NT2/D1 (cell line): ENCODE data around the gene SDHD.
A peak's percentile ranks its signal among the peaks of the same experiment; 100 is the strongest.
"Not testable (repeated sequence)": the region's sequence is repeated elsewhere in the genome, so short reads cannot be mapped to it uniquely, and the experiment has no call there.

Source experiments
- DNase-seq: peaks from one replicate; pipeline ENCODE4 v3.0.0-alpha.2; 2011; ENCODE audit warnings: low read depth, low spot score
- H3K27me3 ChIP-seq: 2 replicates; pipeline ENCODE4 v1.6.0; 2011; ENCODE audit warnings: mild to moderate bottlenecking; ENCODE audit not compliant: insufficient read length, insufficient read depth
- H3K36me3 ChIP-seq: 2 replicates; pipeline ENCODE4 v1.6.1; 2011; ENCODE audit warnings: mild to moderate bottlenecking, low read length, mixed read lengths; ENCODE audit not compliant: insufficient read depth, insufficient read length
- H3K4me1 ChIP-seq: 2 replicates; pipeline ENCODE4 v1.5.1; 2011; ENCODE audit not compliant: insufficient read depth, insufficient read length
- H3K4me3 ChIP-seq: 2 replicates; pipeline ENCODE4 v1.5.1; 2011; ENCODE audit warnings: low read depth; ENCODE audit not compliant: insufficient read length
- H3K9ac ChIP-seq: 2 replicates; pipeline ENCODE4 v1.6.0; 2011; ENCODE audit warnings: low read depth; ENCODE audit not compliant: insufficient read length
- H3K9me3 ChIP-seq: 2 replicates; pipeline ENCODE4 v1.5.1; 2011; ENCODE audit warnings: mild to moderate bottlenecking, low read length; ENCODE audit not compliant: insufficient read depth
- SUZ12 ChIP-seq: IDR thresholded peaks from 2 replicates; pipeline ENCODE4 v1.6.1; 2011; ENCODE audit not compliant: insufficient read length, insufficient read depth; ENCODE audit errors: extremely low read depth
- YY1 ChIP-seq: IDR thresholded peaks from 2 replicates; pipeline ENCODE4 v1.6.1; 2011; ENCODE audit not compliant: insufficient read length, insufficient read depth
- ZNF274 ChIP-seq: IDR thresholded peaks from 2 replicates; pipeline ENCODE4 v1.6.1; 2011; ENCODE audit warnings: mild to moderate bottlenecking, low read depth, low read length

The SDHD gene

GRCh38 chr11:112086422-112087191 lies at the start of gene SDHD, which contains the start of gene TIMM8B:
Gene SDHD, plus strand, starts transcription at chr11:112086873. Its CDS starts 35 bp downstream, at chr11:112086908.
Gene TIMM8B, minus strand, starts transcription at chr11:112086756. Its CDS starts 33 bp downstream, at chr11:112086723.
- H3K9me3 ChIP-seq, result no peaks in the 10 kb centered on the region
- H3K36me3 ChIP-seq, result peaks cover 66% of the 10 kb centered on the region
- peaks cover 2% of the 10 kb centered on the region for H3K4me1 ChIP-seq
- peak; percentile 94 for DNase-seq
- H3K27me3 ChIP-seq, result no peaks in the 10 kb centered on the region
- H3K9ac ChIP-seq, result peak within 1 kb of the TSS; percentile 98
- peak; percentile 77 for TF ChIP-seq YY1
- TF ChIP-seq SUZ12, result no peak
- peak within 1 kb of the TSS; percentile 98 for H3K4me3 ChIP-seq

- TF ChIP-seq ZNF274 (no peak), YY1 (no peak), SUZ12 (no peak)
- Histone ChIP-seq H3K4me3 (no peak overlapping the region), H3K27me3 (no peaks in the 10 kb centered on the region), H3K36me3 (peaks cover 58% of the 10 kb centered on the region), H3K9ac (no peak overlapping the region), H3K9me3 (no peaks in the 10 kb centered on the region), H3K4me1 (no peaks in the 10 kb centered on the region)
- no peak for DNase-seq
These were observed 49.1 kb upstream of the SDHD start for GRCh38 chr11:112037527-112037926.

- no peak for DNase-seq
- no peak overlapping the region for H3K9ac ChIP-seq
- H3K27me3 ChIP-seq, result no peaks in the 10 kb centered on the region
- TF ChIP-seq ZNF274 (no peak), SUZ12 (no peak), YY1 (no peak)
- H3K4me3 ChIP-seq, result no peak overlapping the region
- H3K36me3 ChIP-seq, result peaks cover 69% of the 10 kb centered on the region
- no peaks in the 10 kb centered on the region for H3K9me3 ChIP-seq
- no peaks in the 10 kb centered on the region for H3K4me1 ChIP-seq
These were observed 44.3 kb upstream of the SDHD start for GRCh38 chr11:112042161-112042960.

GRCh38 chr11:112042961-112043304 lies 43.7 kb upstream of the SDHD start:
- no peak for DNase-seq
- no peak overlapping the region for H3K9ac ChIP-seq
- H3K27me3 ChIP-seq, result no peaks in the 10 kb centered on the region
- H3K4me3 ChIP-seq, result no peak overlapping the region
- H3K36me3 ChIP-seq, result peaks cover 63% of the 10 kb centered on the region
- no peaks in the 10 kb centered on the region for H3K9me3 ChIP-seq
- H3K4me1 ChIP-seq, result no peaks in the 10 kb centered on the region
- TF ChIP-seq YY1, result no peak
- no peak for TF ChIP-seq SUZ12
- TF ChIP-seq ZNF274, result no peak

DNA sequence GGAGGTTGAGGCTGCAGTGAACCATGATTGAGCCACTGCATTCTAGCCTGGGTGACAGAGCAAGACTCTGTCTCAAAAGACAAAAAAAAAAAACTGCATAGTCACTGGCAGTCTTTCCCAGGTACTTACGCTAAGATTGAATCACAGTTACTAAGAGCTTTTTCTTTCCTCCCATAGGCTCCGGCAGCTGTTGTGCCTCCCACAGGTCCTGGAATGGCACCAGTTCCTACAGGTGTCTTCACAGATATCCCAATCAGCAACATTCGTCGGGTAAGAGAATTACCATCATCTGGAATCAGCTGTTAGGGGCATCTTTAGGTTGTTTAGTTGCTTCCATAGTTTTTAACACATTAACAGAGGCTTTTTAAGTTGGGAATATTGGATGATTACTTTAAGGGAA lies 41.7 kb upstream of the SDHD start:
- no peak for TF ChIP-seq YY1
- TF ChIP-seq SUZ12, result no peak
- no peak for TF ChIP-seq ZNF274
- Histone ChIP-seq H3K4me1 (no peaks in the 10 kb centered on the region), H3K27me3 (no peaks in the 10 kb centered on the region), H3K4me3 (no peak overlapping the region), H3K36me3 (peaks cover 49% of the 10 kb centered on the region), H3K9ac (no peak overlapping the region), H3K9me3 (no peaks in the 10 kb centered on the region)
- DNase-seq, result no peak

DNA sequence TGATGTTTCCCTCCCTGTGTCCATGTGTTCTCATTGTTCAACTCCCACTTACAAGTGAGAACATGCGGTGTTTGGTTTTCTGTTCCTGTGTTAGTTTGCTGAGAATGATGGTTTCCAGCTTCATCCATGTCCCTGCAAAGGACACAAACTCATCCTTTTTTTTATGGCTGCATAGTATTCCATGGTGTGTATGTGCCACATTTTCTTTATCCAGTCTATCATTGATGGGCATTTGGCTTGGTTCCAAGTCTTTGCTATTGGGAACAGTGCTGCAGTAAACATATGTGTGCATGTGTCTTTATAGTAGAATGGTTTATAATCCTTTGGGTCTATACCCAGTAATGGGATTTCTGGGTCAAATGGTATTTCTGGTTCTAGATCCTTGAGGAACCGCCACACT lies 40.0 kb upstream of the SDHD start:
- not testable (repeated sequence) for H3K4me1 ChIP-seq, DNase-seq, H3K9me3 ChIP-seq, H3K9ac ChIP-seq, H3K27me3 ChIP-seq, H3K4me3 ChIP-seq
- H3K36me3 ChIP-seq, result peaks cover 45% of the 10 kb centered on the region

GRCh38 chr11:112048256-112048655 lies 38.4 kb upstream of the SDHD start:
- H3K36me3 ChIP-seq, result peaks cover 53% of the 10 kb centered on the region
- DNase-seq, result not testable (repeated sequence)

More at GRCh38 chr11:112048256-112048655, 38.4 kb upstream of the SDHD start:
- H3K9ac ChIP-seq, H3K4me3 ChIP-seq, H3K4me1 ChIP-seq, H3K27me3 ChIP-seq, H3K9me3 ChIP-seq: not testable (repeated sequence)
